ENCODE measurements around the gene RCAN1.

Gene RCAN1

DNA sequence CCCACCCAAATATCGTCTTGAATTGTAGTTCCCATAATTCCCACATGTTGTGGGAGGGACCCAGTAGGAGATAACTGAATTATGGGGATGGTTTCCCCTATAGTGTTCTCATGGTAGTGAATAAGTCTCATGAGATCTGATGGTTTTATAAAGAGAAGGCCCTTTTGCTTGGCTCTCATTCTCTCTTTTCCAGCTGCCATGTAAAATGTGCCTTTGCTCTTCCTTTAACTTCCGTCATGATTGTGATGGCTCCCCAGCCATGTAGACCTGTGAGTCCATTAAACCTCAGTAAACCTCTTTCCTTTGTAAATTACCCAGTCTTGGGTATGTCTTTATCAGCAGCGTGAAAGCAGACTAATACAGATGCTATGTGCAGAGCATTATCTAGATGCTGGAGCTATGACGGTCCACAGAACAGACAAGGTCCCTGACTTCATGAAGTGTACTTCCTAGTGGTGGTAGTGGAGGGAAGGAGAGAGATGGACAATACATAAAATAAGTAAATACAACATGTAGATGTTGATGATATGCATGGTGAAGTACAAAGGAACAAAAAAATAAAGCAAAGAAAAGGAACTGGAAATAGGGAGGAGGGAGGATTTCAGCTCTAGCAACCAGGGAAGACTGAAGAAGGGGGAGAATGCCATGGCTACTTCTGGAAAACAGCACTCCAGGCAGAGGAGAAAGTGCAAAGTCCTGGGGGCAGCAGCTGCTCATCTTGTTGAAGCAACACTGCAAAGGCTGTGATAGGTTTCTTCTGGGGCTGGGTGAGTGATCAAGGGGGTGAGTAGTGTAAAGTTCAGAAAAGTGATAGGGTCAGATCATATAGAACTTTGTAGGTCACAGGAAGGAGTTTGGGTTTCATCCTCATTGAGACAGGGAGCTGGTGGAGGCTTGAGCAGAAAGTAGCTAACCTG is 6.8 kb upstream of the RCAN1 start:
- DNase-seq, result no peak
- TF ChIP-seq, protein P1, sequence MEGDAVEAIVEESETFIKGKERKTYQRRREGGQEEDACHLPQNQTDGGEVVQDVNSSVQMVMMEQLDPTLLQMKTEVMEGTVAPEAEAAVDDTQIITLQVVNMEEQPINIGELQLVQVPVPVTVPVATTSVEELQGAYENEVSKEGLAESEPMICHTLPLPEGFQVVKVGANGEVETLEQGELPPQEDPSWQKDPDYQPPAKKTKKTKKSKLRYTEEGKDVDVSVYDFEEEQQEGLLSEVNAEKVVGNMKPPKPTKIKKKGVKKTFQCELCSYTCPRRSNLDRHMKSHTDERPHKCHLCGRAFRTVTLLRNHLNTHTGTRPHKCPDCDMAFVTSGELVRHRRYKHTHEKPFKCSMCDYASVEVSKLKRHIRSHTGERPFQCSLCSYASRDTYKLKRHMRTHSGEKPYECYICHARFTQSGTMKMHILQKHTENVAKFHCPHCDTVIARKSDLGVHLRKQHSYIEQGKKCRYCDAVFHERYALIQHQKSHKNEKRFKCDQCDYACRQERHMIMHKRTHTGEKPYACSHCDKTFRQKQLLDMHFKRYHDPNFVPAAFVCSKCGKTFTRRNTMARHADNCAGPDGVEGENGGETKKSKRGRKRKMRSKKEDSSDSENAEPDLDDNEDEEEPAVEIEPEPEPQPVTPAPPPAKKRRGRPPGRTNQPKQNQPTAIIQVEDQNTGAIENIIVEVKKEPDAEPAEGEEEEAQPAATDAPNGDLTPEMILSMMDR (IDR thresholded peaks at IDR 0.05; ENCODE audit: low read depth, low read length), result no peak
- Histone ChIP-seq H3K36me3 (no peaks in the 10 kb centered on the region), H3K4me3 (ENCODE audit: low read depth, low read length) (no peak overlapping the region), H3K27ac (no peak overlapping the region), H3K27me3 (ENCODE audit: insufficient read depth, low read depth, severe bottlenecking) (no peaks in the 10 kb centered on the region), H3K9me3 (ENCODE audit: severe bottlenecking) (no peaks in the 10 kb centered on the region)

DNA sequence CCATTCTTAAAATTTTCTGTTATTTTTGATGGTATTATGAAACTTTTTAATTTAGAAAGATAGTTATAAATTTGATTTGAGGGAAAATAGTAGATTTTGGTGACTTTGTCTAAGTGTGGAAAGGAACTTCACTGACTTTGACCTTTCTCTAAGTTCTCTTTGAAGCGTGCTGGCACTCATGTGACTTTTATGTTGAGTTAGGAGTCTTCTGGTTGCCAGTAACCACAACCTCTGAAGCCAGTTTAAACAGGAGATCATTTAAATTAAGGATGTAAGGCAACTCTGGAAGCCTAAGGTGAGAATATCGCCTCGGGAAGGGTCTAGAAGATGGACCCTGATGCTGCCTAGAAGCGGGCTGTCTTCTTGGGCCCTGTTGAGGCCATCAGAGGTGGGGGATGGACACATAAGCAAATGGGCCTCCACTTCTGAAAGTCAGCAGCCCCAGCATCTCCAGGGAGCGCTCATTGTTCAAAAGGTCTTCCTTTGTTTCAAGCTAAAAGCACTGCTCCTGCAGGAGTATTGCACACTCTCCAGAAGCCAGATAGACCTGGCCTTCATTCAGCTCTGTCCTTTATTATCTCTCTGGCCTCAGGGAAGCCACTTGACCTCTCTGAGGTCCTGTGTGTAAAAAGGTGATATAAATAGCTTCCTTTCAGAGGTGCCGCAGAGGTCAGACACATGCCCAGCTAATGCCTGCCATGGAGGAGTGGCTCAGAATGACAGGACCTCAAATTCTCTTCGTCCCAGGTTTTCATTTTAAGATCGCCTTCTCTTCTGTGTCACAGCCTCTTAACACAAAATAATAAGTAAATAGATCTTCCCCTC is 5.1 kb upstream of the RCAN1 start:
- Histone ChIP-seq H3K9me3 (ENCODE audit: severe bottlenecking) (no peaks in the 10 kb centered on the region), H3K27me3 (ENCODE audit: insufficient read depth, low read depth, severe bottlenecking) (no peaks in the 10 kb centered on the region), H3K36me3 (no peaks in the 10 kb centered on the region), H3K4me3 (ENCODE audit: low read depth, low read length) (no peak overlapping the region), H3K27ac (no peak overlapping the region)
- TF ChIP-seq, protein P1 (IDR thresholded peaks at IDR 0.05; ENCODE audit: low read depth, low read length), result no peak
- no peak for DNase-seq

DNA sequence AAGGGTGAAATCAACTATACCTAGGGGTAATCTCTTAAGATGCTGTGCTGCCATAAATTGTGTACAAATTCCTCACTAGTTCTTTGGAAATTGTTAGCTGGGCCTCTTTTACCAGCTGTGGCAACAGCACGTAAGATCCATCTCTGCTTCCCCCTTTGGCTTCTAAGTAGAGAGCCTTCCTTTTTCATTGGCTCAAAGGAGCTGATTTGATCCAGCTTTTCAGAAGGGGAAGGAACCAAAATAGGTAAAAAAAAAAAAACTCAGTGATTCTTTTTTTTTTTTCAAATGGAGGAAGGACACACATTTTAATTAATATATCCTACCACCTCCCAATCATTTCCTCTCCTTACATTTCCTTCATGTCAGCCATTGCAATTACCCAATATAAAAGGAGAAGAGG is 4.0 kb upstream of the RCAN1 start:
- TF ChIP-seq, protein P1 (IDR thresholded peaks at IDR 0.05; ENCODE audit: low read depth, low read length), result no peak
- no peaks in the 10 kb centered on the region for H3K36me3 ChIP-seq
- no peaks in the 10 kb centered on the region for H3K27me3 ChIP-seq (ENCODE audit: insufficient read depth, low read depth, severe bottlenecking)
- no peak for DNase-seq
- no peaks in the 10 kb centered on the region for H3K9me3 ChIP-seq (ENCODE audit: severe bottlenecking)
- H3K4me3 ChIP-seq (ENCODE audit: low read depth, low read length), result no peak overlapping the region
- H3K27ac ChIP-seq, result no peak overlapping the region

DNA sequence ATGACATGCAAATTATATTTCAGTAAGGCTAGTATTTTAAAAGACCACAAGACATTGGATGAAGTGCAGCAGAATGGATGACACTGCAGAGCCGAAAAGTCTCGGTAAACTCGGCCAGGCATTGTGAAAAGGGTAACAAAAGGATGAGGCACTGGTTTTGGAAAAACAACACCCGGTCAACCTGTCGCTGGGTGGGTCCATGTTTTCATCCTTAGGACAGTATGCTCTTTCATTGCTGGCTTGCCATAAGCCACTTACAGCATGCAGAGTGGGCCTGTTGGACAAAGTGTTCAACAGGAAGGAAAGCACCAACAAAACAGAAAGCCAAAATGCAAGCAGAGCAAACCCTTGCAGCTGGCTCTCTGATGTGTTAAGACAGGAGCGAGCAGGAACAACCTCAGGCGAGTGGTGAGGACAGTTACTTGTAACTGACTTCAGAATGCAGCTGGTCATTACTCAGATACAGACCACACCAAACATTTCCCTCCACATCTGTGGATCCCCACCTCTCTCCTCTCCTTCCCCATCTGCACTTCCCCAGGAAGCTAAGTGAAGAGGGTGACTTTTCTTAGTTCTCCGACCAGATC is 2.9 kb upstream of the RCAN1 start:
- TF ChIP-seq, protein P1 (IDR thresholded peaks at IDR 0.05; ENCODE audit: low read depth, low read length), result no peak
- no peak for DNase-seq
- H3K27ac ChIP-seq, result no peak overlapping the region
- no peak overlapping the region for H3K4me3 ChIP-seq (ENCODE audit: low read depth, low read length)
- no peaks in the 10 kb centered on the region for H3K27me3 ChIP-seq (ENCODE audit: insufficient read depth, low read depth, severe bottlenecking)
- H3K36me3 ChIP-seq, result no peaks in the 10 kb centered on the region
- H3K9me3 ChIP-seq (ENCODE audit: severe bottlenecking), result no peaks in the 10 kb centered on the region

DNA sequence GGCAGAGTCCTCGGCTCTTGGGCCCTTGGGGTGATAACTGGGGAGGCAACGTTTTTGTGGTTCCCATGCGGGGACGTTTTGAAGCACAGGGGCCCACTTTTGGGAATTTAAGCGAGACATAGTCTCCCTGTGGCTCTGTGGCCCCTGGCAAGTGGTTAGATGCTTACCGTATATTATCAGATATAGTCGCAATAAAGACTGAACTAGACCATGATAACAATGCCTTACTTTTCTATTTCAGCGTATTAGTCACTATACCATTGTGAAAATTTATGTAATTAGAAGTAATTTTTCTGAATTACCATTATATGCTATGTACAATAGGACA is 538 bp upstream of the RCAN1 start:
- H3K27me3 ChIP-seq (ENCODE audit: insufficient read depth, low read depth, severe bottlenecking), result no peaks in the 10 kb centered on the region
- no peak overlapping the region; the same call in none of the 2 replicates for H3K27ac ChIP-seq
- no peak for DNase-seq
- H3K36me3 ChIP-seq, result no peaks in the 10 kb centered on the region
- TF ChIP-seq, protein P1 (IDR thresholded peaks at IDR 0.05; ENCODE audit: low read depth, low read length), result no peak
- peak overlapping the region; percentile 49 for H3K4me3 ChIP-seq (ENCODE audit: low read depth, low read length)
- H3K9me3 ChIP-seq (ENCODE audit: severe bottlenecking), result no peaks in the 10 kb centered on the region
